Measurements from ENCODE around the gene ASPG.

ASPG gene

GRCh38 chr14:104107101-104107581, 21.6 kb downstream of the ASPG start:
- Histone ChIP-seq H3K27ac (no peak overlapping the region), H3K4me3 (ENCODE audit: low read depth, low read length) (no peak overlapping the region), H3K27me3 (ENCODE audit: insufficient read depth, low read depth, severe bottlenecking) (no peaks in the 10 kb centered on the region), H3K36me3 (no peaks in the 10 kb centered on the region), H3K9me3 (ENCODE audit: severe bottlenecking) (no peaks in the 10 kb centered on the region)
- DNase-seq, result peak; percentile 5
- TF ChIP-seq CTCF (IDR thresholded peaks at IDR 0.05; ENCODE audit: low read depth, low read length), result no peak

DNA sequence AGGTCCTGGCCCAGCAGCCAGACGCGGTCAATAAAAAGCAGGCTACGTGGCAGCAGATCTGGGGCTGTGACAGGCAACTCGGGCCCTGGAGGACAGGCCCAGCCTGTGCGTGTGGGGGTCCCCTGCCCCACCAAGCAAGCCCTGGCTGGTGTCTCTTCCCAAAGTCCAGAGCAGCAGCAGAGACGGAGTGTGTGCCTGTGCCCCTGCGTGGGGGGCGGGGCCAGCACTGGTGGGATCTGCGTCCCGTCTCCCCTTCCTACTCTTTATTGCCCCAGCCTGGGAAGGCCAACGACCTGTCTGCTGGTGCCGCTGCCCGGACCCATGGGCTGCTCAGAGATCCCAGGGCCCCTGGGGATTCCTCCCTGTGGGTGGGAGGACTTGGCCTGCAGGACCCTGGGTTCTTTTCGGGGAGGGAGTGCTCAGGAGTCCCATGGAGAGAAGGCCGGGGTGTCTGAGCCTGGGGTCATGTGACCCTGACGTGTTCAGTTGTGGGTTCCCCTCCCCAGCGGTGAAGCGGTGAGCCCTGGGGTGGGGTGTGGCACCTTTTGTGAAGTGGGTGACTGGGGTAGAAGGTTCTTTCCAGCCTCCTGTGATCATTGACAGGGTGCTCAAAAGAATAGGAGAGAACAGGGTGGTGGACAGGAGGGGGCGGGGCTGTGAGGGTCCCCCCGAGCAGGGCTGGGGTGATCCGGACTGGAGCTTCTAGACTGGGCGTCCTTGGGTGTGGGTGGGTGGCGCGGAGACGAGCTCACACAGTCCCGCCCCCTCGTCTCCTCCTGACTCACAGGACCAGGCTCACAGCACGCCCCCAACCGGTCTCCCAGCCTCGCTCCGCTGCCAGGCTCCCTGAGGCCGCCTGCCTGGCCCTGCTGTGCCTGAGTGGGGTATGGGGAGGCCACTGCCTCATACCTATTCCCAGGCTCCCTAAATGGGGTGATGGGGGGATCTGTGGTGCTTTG, 22.4 kb downstream of the ASPG start:
- H3K36me3 ChIP-seq, result no peaks in the 10 kb centered on the region
- no peak for TF ChIP-seq CTCF (IDR thresholded peaks at IDR 0.05; ENCODE audit: low read depth, low read length)
- DNase-seq, result peak; percentile 8
- H3K27ac ChIP-seq, result no peak overlapping the region
- no peak overlapping the region for H3K4me3 ChIP-seq (ENCODE audit: low read depth, low read length)
- no peaks in the 10 kb centered on the region for H3K9me3 ChIP-seq (ENCODE audit: severe bottlenecking)
- H3K27me3 ChIP-seq (ENCODE audit: insufficient read depth, low read depth, severe bottlenecking), result no peaks in the 10 kb centered on the region

- no peaks in the 10 kb centered on the region for H3K36me3 ChIP-seq
- no peak for TF ChIP-seq CTCF (IDR thresholded peaks at IDR 0.05; ENCODE audit: low read depth, low read length)
- no peak overlapping the region for H3K27ac ChIP-seq
- no peaks in the 10 kb centered on the region for H3K27me3 ChIP-seq (ENCODE audit: insufficient read depth, low read depth, severe bottlenecking)
- H3K4me3 ChIP-seq (ENCODE audit: low read depth, low read length), result no peak overlapping the region
- H3K9me3 ChIP-seq (ENCODE audit: severe bottlenecking), result no peaks in the 10 kb centered on the region
- peak; percentile 9 for DNase-seq
Observed at GRCh38 chr14:104108570-104109541, 23.4 kb downstream of the ASPG start.

- no peak for TF ChIP-seq CTCF (IDR thresholded peaks at IDR 0.05; ENCODE audit: low read depth, low read length)
- Histone ChIP-seq H3K27ac (no peak overlapping the region), H3K36me3 (no peaks in the 10 kb centered on the region), H3K4me3 (ENCODE audit: low read depth, low read length) (no peak overlapping the region), H3K27me3 (ENCODE audit: insufficient read depth, low read depth, severe bottlenecking) (no peaks in the 10 kb centered on the region), H3K9me3 (ENCODE audit: severe bottlenecking) (no peaks in the 10 kb centered on the region)
- peak; percentile 17 for DNase-seq
Observed at GRCh38 chr14:104109731-104110361, 24.3 kb downstream of the ASPG start.

GRCh38 chr14:104110491-104111209, 25.1 kb downstream of the ASPG start:
- H3K36me3 ChIP-seq, result no peaks in the 10 kb centered on the region
- H3K27me3 ChIP-seq (ENCODE audit: insufficient read depth, low read depth, severe bottlenecking), result no peaks in the 10 kb centered on the region
- no peak overlapping the region for H3K4me3 ChIP-seq (ENCODE audit: low read depth, low read length)
- no peaks in the 10 kb centered on the region for H3K9me3 ChIP-seq (ENCODE audit: severe bottlenecking)
- DNase-seq, result peak; percentile 8
- H3K27ac ChIP-seq, result no peak overlapping the region
- TF ChIP-seq CTCF (IDR thresholded peaks at IDR 0.05; ENCODE audit: low read depth, low read length), result no peak

Data from WERI-Rb-1 (cell line).